Measurements from ENCODE around the gene MGAT4C. TPM values are rescaled to one million over a fixed set of nuclear protein-coding genes. Genes with fewer than 3 reads are reported as not detected.

The MGAT4C gene
- total and polyA plus RNA-seq, 12 donors, result 0.20 to 12.2 (median 3.6) TPM

DNA sequence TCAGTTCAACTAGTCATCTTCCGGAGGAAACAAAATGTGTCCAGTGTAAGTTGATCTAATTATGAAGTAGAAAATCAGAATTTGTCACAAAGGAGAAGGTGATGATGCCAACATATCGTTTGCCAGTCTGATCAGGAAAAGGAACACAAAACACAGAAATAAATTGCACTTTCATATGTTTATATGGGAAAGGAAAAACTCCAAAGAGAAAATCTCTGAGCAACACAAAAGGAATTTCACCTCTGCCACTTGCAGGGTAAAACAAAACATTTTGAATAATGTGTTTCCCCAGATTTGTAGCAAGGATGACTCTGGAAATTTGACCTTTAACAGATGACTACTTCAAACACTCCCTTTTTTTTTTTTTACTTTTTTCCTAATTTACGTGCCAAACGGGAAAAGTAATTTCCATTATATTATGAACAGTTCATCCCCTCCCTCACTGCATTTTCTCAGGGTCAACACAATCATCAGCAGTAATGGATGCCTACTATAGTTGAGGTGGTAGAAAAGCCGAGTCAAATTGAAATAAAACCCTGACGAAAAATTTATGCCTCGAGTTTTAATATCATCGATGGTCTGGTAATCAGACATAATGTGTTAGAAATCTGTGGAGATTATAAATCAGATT, 25.6 kb downstream of the MGAT4C start:
- WGBS, 2 donors, result 58 to 65% methylated on average over 8 of the region's 8 CpGs
- DNase-seq (no peak), ATAC-seq (peak in 1 of 8 donors; percentile 16)
- Histone ChIP-seq H3K9me3 (peaks cover 0 to 7% (median 0%) of the 10 kb centered on the region in 11 donors), H3K27ac (no peak overlapping the region), H3K27me3 (no peaks in the 10 kb centered on the region), H3K36me3 (no peaks in the 10 kb centered on the region), H3K4me1 (peaks cover 0 to 6% (median 0%) of the 10 kb centered on the region in 9 donors), H3K4me3 (no peak overlapping the region)
- TF ChIP-seq, protein P1, sequence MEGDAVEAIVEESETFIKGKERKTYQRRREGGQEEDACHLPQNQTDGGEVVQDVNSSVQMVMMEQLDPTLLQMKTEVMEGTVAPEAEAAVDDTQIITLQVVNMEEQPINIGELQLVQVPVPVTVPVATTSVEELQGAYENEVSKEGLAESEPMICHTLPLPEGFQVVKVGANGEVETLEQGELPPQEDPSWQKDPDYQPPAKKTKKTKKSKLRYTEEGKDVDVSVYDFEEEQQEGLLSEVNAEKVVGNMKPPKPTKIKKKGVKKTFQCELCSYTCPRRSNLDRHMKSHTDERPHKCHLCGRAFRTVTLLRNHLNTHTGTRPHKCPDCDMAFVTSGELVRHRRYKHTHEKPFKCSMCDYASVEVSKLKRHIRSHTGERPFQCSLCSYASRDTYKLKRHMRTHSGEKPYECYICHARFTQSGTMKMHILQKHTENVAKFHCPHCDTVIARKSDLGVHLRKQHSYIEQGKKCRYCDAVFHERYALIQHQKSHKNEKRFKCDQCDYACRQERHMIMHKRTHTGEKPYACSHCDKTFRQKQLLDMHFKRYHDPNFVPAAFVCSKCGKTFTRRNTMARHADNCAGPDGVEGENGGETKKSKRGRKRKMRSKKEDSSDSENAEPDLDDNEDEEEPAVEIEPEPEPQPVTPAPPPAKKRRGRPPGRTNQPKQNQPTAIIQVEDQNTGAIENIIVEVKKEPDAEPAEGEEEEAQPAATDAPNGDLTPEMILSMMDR (IDR thresholded peaks at IDR 0.05), result no peak
- intact Hi-C loops (cut with DNase I), result no loop called here

DNA sequence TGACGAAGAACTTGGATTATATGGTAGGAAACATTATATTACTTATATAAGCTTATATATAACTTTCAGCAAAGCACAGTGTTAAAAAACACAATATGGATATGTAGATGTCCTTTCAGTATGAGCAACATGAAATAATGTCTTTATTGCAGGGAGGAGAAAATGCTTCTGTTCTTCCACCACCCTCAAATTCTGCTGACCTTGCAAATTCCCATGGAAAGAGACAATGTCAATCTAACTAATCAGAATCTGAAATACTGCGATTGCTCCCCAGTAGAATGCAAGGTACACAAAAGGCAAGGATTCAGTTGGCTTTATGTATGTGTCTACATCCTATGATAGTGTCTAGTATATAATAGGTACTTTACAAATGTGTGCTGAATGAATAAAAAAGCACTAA, 26.4 kb downstream of the MGAT4C start:
- H3K36me3 ChIP-seq, result no peaks in the 10 kb centered on the region
- H3K4me3 ChIP-seq, result no peak overlapping the region
- H3K4me1 ChIP-seq, result peaks cover 0 to 6% (median 0%) of the 10 kb centered on the region in 9 donors
- intact Hi-C loops (cut with DNase I), result no loop called here
- WGBS, 2 donors, result 84 to 86% methylated on average over 2 of the region's 2 CpGs
- DNase-seq (no peak), ATAC-seq (no peak)
- no peaks in the 10 kb centered on the region for H3K27me3 ChIP-seq
- no peak overlapping the region for H3K27ac ChIP-seq
- peaks cover 0 to 15% (median 0%) of the 10 kb centered on the region in 11 donors for H3K9me3 ChIP-seq
- TF ChIP-seq, protein P1 (IDR thresholded peaks at IDR 0.05), result no peak

DNA sequence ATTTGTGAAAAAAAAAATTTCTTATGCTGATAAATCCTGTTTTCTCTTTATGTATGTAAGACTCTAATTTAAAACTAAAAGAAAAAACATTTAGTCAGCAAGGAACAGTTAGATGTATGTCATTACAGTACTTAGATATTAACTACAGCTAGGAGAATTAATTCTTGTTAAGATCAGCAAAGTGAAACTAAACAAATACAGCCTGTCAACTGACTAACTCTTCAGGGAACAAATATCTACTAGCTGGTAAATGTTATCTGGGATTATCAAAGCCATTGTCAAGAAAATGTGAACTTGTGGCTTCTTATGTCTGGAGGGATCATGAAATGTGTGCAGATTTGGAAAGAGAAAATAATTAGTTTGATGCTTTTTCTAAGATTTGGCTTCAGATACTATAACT, 27.5 kb downstream of the MGAT4C start:
- TF ChIP-seq, protein P1 (IDR thresholded peaks at IDR 0.05), result no peak
- Histone ChIP-seq H3K4me3 (no peak overlapping the region), H3K36me3 (no peaks in the 10 kb centered on the region), H3K27me3 (no peaks in the 10 kb centered on the region), H3K27ac (no peak overlapping the region), H3K4me1 (peaks cover 0 to 6% (median 0%) of the 10 kb centered on the region in 9 donors), H3K9me3 (peaks cover 0 to 15% (median 0%) of the 10 kb centered on the region in 11 donors)
- intact Hi-C loops (cut with DNase I), result no loop called here
- ATAC-seq (no peak), DNase-seq (no peak)

DNA sequence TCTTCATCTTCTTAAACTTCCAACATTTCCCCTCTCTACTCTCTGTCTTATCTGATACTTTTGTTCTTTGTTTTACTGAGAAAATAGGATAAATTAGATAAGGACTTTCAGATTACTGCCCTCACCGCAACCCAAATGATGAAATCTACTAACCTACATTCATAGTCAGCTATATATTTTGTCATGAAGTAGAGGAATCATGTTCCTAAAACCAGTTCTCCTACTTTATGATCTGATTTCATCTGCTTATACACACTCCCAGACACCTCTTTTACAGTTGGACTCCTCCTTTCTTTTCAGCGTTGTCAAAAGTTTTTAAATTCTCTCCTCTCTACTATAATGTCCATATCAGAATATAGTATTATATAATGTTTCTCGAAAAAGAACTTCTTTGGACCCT, 29.7 kb downstream of the MGAT4C start:
- WGBS, 2 donors, result 89 to 90% methylated on average over 3 of the region's 3 CpGs
- Histone ChIP-seq H3K9me3 (peaks cover 0 to 15% (median 0%) of the 10 kb centered on the region in 11 donors), H3K36me3 (no peaks in the 10 kb centered on the region), H3K4me1 (no peaks in the 10 kb centered on the region), H3K27me3 (no peaks in the 10 kb centered on the region), H3K27ac (no peak overlapping the region), H3K4me3 (no peak overlapping the region)
- no peak for ATAC-seq
- no peak for DNase-seq
- intact Hi-C loops (cut with DNase I), result no loop called here
- TF ChIP-seq, protein P1 (IDR thresholded peaks at IDR 0.05), result no peak

All from heart right ventricle (tissue), 16 donors.